Measurements from ENCODE around the gene TMEM255A.

TMEM255A gene

GRCh38 chrX:120306630-120307029 is 4.6 kb downstream of the TMEM255A start:
- no peak for DNase-seq

- no peak for DNase-seq
These were observed 5.6 kb downstream of the TMEM255A start for GRCh38 chrX:120305531-120306141.

- no peak for DNase-seq
These were observed 7.0 kb downstream of the TMEM255A start for GRCh38 chrX:120304256-120304655.

GRCh38 chrX:120302434-120302833 is 8.8 kb downstream of the TMEM255A start:
- peak; percentile 69 for DNase-seq

GRCh38 chrX:120301960-120302359 is 9.3 kb downstream of the TMEM255A start:
- DNase-seq: no peak

GRCh38 chrX:120301497-120301896 is 9.8 kb downstream of the TMEM255A start:
- no peak for DNase-seq

GRCh38 chrX:120299928-120300327 is 11.3 kb downstream of the TMEM255A start:
- DNase-seq: no peak

GRCh38 chrX:120297923-120298322 is 13.3 kb downstream of the TMEM255A start:
- DNase-seq: no peak

GRCh38 chrX:120294651-120295050 is 16.6 kb downstream of the TMEM255A start:
- no peak for DNase-seq

GRCh38 chrX:120293015-120293414 is 18.2 kb downstream of the TMEM255A start:
- no peak for DNase-seq

- DNase-seq: no peak
These were observed 20.1 kb downstream of the TMEM255A start for GRCh38 chrX:120291211-120291610.

- no peak for DNase-seq
These were observed 21.2 kb downstream of the TMEM255A start for GRCh38 chrX:120290107-120290506.

GRCh38 chrX:120287513-120288112 is 23.6 kb downstream of the TMEM255A start:
- DNase-seq: no peak

GRCh38 chrX:120286733-120287512 is 24.3 kb downstream of the TMEM255A start:
- DNase-seq: no peak

- no peak for DNase-seq
These were observed 28.6 kb downstream of the TMEM255A start for GRCh38 chrX:120282697-120283096.

GRCh38 chrX:120281761-120282160 is 29.5 kb downstream of the TMEM255A start:
- DNase-seq: no peak

GRCh38 chrX:120281021-120281624 is 30.1 kb downstream of the TMEM255A start:
- DNase-seq: no peak

- DNase-seq: no peak
These were observed 36.3 kb downstream of the TMEM255A start for GRCh38 chrX:120274958-120275357.

- DNase-seq: no peak
These were observed 37.1 kb downstream of the TMEM255A start for GRCh38 chrX:120274145-120274544.

- DNase-seq: no peak
These were observed 40.0 kb downstream of the TMEM255A start for GRCh38 chrX:120271218-120271617.

GRCh38 chrX:120270567-120270966 is 40.7 kb downstream of the TMEM255A start:
- no peak for DNase-seq

GRCh38 chrX:120269373-120270035 is 41.8 kb downstream of the TMEM255A start:
- peak; percentile 30 for DNase-seq

GRCh38 chrX:120264341-120264740 is 46.9 kb downstream of the TMEM255A start:
- DNase-seq: no peak
